ENCODE results near the gene GPR132. TPM values are rescaled to one million over a fixed set of nuclear protein-coding genes. Genes with fewer than 3 reads are reported as not detected.

Gene GPR132
- total and polyA plus RNA-seq, 2 of the 8 experiments (the other 6 are each of a cell fraction or from before 2014, with no cell fraction given): 0.11 TPM; not detected in 1

- no peak for TF ChIP-seq NANOG (IDR thresholded peaks at IDR 0.05; ENCODE audit: insufficient read depth, low read depth, low read length, poor library complexity, severe bottlenecking)
These were observed 42.1 kb downstream of the GPR132 start (continued) for GRCh38 chr14:105023144-105023543.

Data from H1 (cell line).